ENCODE results near the gene TTC39C.

The TTC39C gene

DNA sequence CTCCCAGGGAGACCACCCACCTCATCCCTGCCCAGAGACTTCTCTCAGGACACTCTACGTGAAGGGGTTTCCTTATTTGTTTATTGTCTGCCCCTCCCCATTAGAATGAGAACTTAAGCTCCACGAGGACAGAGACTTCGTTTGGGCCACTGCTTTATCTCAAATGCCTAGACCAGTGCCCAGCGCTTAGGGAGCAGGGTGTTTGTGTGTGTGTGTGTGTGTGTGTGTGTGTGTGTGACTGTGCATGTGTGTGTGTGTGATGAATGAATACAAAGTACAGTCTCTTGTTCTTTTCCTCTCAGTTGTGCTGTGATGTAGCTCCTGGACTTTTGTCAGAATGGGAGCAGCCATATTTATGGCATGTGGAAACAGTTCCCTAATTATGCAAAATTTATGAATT is 89.9 kb downstream of the TTC39C start:
- H3K79me2 ChIP-seq (ENCODE audit: low read length), result no peaks in the 10 kb centered on the region; the same call in 1 of the 2 replicates
- no peak overlapping the region for H3K4me3 ChIP-seq (ENCODE audit: low read length)
- no peak overlapping the region for H3K9ac ChIP-seq (ENCODE audit: low read length)
- no peaks in the 10 kb centered on the region for H3K4me1 ChIP-seq (ENCODE audit: low read length)
- H2AFZ ChIP-seq (ENCODE audit: low read depth, low read length), result no peak overlapping the region
- H3K27me3 ChIP-seq (ENCODE audit: low read depth, low read length), result no peaks in the 10 kb centered on the region
- no peaks in the 10 kb centered on the region for H3K9me3 ChIP-seq (ENCODE audit: insufficient read depth, low read length)
- no peak overlapping the region for H3K4me2 ChIP-seq (ENCODE audit: low read length)
- no peak overlapping the region for H3K27ac ChIP-seq (ENCODE audit: low read length)
- TF ChIP-seq EZH2phosphoT487 (IDR thresholded peaks at IDR 0.05; ENCODE audit: low read depth) (no peak), CTCF (IDR thresholded peaks at IDR 0.05; ENCODE audit: low read depth, low read length) (no peak)
- 0 out of 2 replicates have a peak, but pooled peaks cover 4% of the 10 kb centered on the region for H4K20me1 ChIP-seq (ENCODE audit: insufficient read depth, low read length)
- H3K36me3 ChIP-seq (replicated peaks; ENCODE audit: low read depth, low read length), result peaks cover 6% of the 10 kb centered on the region

GRCh38 chr18:24108641-24109040 is 94.1 kb downstream of the TTC39C start:
- Histone ChIP-seq H3K9me3 (ENCODE audit: insufficient read depth, low read length) (no peaks in the 10 kb centered on the region), H2AFZ (ENCODE audit: low read depth, low read length) (no peak overlapping the region), H3K4me2 (ENCODE audit: low read length) (no peak overlapping the region), H4K20me1 (ENCODE audit: insufficient read depth, low read length) (0 out of 2 replicates have a peak, but pooled peaks cover 4% of the 10 kb centered on the region), H3K4me3 (ENCODE audit: low read length) (no peak overlapping the region), H3K79me2 (ENCODE audit: low read length) (no peaks in the 10 kb centered on the region), H3K4me1 (ENCODE audit: low read length) (no peaks in the 10 kb centered on the region), H3K9ac (ENCODE audit: low read length) (no peak overlapping the region), H3K36me3 (replicated peaks; ENCODE audit: low read depth, low read length) (peaks cover 3% of the 10 kb centered on the region), H3K27ac (ENCODE audit: low read length) (no peak overlapping the region), H3K27me3 (ENCODE audit: low read depth, low read length) (no peaks in the 10 kb centered on the region)
- TF ChIP-seq CTCF (IDR thresholded peaks at IDR 0.05; ENCODE audit: low read depth, low read length) (no peak), EZH2phosphoT487 (IDR thresholded peaks at IDR 0.05; ENCODE audit: low read depth) (no peak)

GRCh38 chr18:24111936-24112335 is 97.4 kb downstream of the TTC39C start:
- Histone ChIP-seq H3K27ac (ENCODE audit: low read length) (no peak overlapping the region), H4K20me1 (ENCODE audit: insufficient read depth, low read length) (0 out of 2 replicates have a peak, but pooled peaks cover 4% of the 10 kb centered on the region), H3K4me2 (ENCODE audit: low read length) (no peak overlapping the region)

GRCh38 chr18:24112464-24112863 is 97.9 kb downstream of the TTC39C start:
- H3K79me2 ChIP-seq (ENCODE audit: low read length), result no peaks in the 10 kb centered on the region
- no peaks in the 10 kb centered on the region for H3K9me3 ChIP-seq (ENCODE audit: insufficient read depth, low read length)
- peaks cover 12% of the 10 kb centered on the region for H3K36me3 ChIP-seq (replicated peaks; ENCODE audit: low read depth, low read length)
- TF ChIP-seq EZH2phosphoT487 (IDR thresholded peaks at IDR 0.05; ENCODE audit: low read depth), result no peak
- TF ChIP-seq CTCF (IDR thresholded peaks at IDR 0.05; ENCODE audit: low read depth, low read length), result no peak
- no peak overlapping the region for H3K9ac ChIP-seq (ENCODE audit: low read length)
- 0 out of 2 replicates have a peak, but pooled peaks cover 4% of the 10 kb centered on the region for H4K20me1 ChIP-seq (ENCODE audit: insufficient read depth, low read length)
- no peak overlapping the region for H2AFZ ChIP-seq (ENCODE audit: low read depth, low read length)
- H3K27me3 ChIP-seq (ENCODE audit: low read depth, low read length), result no peaks in the 10 kb centered on the region
- H3K27ac ChIP-seq (ENCODE audit: low read length), result no peak overlapping the region
- H3K4me2 ChIP-seq (ENCODE audit: low read length), result no peak overlapping the region
- H3K4me1 ChIP-seq (ENCODE audit: low read length), result no peaks in the 10 kb centered on the region
- H3K4me3 ChIP-seq (ENCODE audit: low read length), result no peak overlapping the region

More at GRCh38 chr18:24111936-24112335, 97.4 kb downstream of the TTC39C start:
- H3K4me1 ChIP-seq (ENCODE audit: low read length), result no peaks in the 10 kb centered on the region
- no peak for TF ChIP-seq EZH2phosphoT487 (IDR thresholded peaks at IDR 0.05; ENCODE audit: low read depth)
- no peak for TF ChIP-seq CTCF (IDR thresholded peaks at IDR 0.05; ENCODE audit: low read depth, low read length)
- no peak overlapping the region for H3K9ac ChIP-seq (ENCODE audit: low read length)
- no peaks in the 10 kb centered on the region for H3K9me3 ChIP-seq (ENCODE audit: insufficient read depth, low read length)
- peaks cover 12% of the 10 kb centered on the region for H3K36me3 ChIP-seq (replicated peaks; ENCODE audit: low read depth, low read length)
- H2AFZ ChIP-seq (ENCODE audit: low read depth, low read length), result no peak overlapping the region
- no peaks in the 10 kb centered on the region for H3K27me3 ChIP-seq (ENCODE audit: low read depth, low read length)
- no peaks in the 10 kb centered on the region for H3K79me2 ChIP-seq (ENCODE audit: low read length)
- H3K4me3 ChIP-seq (ENCODE audit: low read length), result no peak overlapping the region
